GM12874 (cell line): ENCODE measurements around the gene TAAR1.

Experiments
- TF ChIP-seq, protein P1 (sequence below): IDR thresholded peaks from 2 replicates; pipeline ENCODE4 v1.5.1; 2011; ENCODE audit warnings: low read depth, mild to moderate bottlenecking, control low read depth, low read length, moderate library complexity; ENCODE audit not compliant: insufficient read depth

The TAAR1 gene

DNA sequence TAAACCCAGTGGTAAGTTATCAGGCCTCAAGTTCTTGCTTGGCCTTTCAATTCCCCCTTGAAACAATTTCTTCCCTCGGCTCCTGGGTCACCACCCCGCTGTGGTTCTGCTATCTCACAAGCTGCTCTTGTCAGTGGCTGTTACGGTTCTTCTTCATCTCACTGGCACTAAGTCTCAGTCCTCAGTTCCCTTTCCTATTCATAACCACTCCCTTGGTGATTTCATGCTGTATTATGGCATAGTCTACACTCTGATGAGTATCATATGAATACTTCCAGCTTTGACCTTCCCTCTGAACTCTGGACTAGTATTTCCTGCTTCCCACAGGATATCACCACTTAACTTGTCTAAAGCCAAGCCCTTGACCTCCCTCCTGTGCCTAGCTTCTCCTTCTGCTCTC is 7.9 kb downstream of the TAAR1 start:
- TF ChIP-seq, protein P1, sequence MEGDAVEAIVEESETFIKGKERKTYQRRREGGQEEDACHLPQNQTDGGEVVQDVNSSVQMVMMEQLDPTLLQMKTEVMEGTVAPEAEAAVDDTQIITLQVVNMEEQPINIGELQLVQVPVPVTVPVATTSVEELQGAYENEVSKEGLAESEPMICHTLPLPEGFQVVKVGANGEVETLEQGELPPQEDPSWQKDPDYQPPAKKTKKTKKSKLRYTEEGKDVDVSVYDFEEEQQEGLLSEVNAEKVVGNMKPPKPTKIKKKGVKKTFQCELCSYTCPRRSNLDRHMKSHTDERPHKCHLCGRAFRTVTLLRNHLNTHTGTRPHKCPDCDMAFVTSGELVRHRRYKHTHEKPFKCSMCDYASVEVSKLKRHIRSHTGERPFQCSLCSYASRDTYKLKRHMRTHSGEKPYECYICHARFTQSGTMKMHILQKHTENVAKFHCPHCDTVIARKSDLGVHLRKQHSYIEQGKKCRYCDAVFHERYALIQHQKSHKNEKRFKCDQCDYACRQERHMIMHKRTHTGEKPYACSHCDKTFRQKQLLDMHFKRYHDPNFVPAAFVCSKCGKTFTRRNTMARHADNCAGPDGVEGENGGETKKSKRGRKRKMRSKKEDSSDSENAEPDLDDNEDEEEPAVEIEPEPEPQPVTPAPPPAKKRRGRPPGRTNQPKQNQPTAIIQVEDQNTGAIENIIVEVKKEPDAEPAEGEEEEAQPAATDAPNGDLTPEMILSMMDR: no peak

DNA sequence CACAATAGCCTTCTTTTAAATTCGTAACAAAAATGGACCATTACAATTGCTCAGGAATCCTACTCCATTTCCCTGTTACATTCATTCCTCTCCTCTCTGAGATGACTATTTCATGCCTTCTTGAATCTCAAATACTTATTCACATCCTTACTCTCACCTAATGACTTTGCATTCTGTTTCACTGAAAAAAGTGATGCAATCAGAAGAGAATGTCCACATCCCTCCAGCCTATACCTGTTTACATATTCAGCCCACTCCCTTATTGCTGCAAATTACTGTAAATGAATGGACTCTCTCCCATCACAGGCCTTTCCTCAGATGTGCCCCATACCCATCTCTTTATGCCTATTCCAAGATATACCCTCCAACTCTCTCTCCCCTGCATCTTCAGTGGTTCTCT is 8.6 kb downstream of the TAAR1 start:
- TF ChIP-seq, protein P1: no peak

DNA sequence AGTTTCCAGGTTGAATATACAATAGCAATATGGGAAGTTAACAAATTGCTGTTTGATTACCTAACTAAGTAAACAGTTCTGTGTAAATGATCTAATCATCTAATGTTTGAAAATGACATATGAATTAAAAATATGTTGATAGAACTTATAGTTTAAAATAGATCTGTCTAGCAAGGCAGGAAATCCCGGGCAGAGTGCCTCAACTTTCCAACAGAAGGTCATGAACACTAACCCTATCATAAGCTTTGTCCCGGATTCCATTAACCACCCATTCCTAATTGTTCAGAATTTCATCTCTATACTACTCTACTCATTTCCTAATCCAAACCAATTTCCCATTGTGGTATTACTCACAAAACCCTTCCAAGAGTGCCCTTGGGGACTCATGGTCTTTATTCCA is 10.2 kb downstream of the TAAR1 start:
- TF ChIP-seq, protein P1: no peak

DNA sequence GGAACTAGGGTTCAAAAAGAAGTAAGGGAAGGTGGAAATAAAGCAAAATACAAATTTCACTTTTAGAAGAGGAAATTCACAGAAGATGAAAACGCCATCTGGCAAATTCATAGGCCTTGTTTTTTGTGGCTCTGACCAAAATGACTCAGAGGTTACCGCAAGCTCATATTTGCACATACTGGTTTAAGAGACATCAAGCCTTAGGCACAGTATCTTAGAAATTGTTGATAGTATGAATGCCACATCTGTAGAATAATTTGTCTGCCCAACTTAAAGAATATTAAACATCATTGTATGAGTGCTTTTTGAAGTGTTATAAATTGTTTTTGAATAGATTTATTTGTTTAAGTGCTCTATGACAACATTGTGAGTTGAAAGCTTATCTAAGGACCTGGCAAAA is 10.6 kb downstream of the TAAR1 start:
- TF ChIP-seq, protein P1: no peak

DNA sequence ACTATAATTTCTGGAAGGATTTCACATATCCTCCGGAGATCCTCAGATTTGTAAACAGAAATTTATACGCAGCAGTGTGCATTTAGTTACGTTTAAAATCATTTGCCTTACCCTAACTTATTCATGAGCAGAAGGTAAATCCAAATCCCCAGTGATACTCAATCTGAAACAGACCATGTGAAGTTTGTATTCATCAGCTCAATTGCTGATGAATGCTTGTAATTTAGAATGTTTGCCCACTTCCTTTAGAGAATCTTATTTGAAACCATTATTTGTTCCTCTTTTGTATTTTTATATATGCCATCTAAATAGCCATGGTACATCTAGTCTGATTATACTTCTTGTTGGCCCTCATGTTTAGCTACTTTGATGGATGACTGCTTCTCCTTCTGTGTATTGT is 15.4 kb downstream of the TAAR1 start:
- TF ChIP-seq, protein P1: no peak

DNA sequence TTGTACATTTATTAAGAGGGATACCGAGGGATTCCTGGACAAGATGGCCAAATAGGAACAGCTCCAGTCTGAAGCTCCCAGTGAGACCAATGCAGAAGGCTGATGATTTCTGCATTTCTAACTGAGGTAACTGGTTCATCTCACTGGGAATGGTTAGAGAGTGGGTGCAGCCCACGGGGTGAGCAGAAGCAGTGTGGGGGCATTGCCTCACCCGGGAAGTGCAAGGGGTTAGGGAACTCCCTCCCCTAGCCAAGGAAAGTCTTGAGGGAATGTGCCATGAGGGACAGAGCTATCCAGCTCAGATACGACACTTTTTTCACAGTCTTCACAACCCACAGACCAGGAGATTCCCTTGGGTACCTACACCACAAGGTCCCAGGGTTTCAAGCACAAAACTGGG is 24.2 kb downstream of the TAAR1 start:
- TF ChIP-seq, protein P1: no peak

DNA sequence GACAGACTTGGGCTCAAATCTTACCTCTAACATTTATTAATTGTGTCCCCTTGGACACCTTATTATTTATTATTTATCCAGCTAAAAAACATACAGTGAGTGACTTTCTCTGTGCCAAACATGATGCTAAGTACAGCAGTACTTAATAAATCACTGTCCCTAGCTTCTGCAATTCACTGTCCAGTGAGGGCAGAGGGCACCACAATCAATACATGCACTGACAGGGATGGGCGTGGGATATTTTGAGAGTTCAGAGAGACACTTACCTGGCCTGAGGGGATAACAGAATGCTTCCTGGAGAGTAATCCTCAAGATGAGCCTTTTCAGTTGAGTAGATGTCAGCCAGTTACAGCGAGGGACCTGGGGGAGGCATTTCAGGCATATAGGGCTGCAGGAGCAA is 25.6 kb downstream of the TAAR1 start:
- TF ChIP-seq, protein P1: no peak

DNA sequence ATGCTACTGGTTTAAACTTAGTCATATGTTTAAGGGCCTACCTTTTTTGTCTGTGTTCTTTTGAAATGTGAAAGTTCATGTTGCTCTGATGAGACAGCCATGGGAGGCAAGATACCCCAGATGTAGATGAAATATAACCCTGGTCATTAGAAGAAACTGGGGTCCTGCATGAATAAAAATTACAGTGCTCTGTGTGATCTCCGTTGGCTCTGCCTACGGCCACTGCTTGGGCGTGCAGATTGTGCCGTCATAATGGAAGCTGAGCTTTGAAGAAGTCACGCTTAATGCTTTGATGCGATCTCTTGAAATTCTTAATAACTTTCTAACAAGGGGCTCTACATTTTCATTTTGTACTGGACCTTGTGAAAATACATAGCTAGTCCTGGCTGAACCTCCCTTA is 34.8 kb downstream of the TAAR1 start, which contains the start of gene TAAR2:
TSS of gene TAAR2 (minus strand) at position 101 of the 400 bp plus-strand sequence. CDS start at position 101, 0 bp downstream.
- TF ChIP-seq, protein P1: no peak
